Measurements from ENCODE around the gene B4GALNT4. TPM values are rescaled to one million over a fixed set of nuclear protein-coding genes. Genes with fewer than 3 reads are reported as not detected.

B4GALNT4 gene
- total and polyA plus RNA-seq, 2 of the 13 experiments (the other 11 are each of a cell fraction or from before 2014, with no cell fraction given), result 30.5 to 50.1 TPM

DNA sequence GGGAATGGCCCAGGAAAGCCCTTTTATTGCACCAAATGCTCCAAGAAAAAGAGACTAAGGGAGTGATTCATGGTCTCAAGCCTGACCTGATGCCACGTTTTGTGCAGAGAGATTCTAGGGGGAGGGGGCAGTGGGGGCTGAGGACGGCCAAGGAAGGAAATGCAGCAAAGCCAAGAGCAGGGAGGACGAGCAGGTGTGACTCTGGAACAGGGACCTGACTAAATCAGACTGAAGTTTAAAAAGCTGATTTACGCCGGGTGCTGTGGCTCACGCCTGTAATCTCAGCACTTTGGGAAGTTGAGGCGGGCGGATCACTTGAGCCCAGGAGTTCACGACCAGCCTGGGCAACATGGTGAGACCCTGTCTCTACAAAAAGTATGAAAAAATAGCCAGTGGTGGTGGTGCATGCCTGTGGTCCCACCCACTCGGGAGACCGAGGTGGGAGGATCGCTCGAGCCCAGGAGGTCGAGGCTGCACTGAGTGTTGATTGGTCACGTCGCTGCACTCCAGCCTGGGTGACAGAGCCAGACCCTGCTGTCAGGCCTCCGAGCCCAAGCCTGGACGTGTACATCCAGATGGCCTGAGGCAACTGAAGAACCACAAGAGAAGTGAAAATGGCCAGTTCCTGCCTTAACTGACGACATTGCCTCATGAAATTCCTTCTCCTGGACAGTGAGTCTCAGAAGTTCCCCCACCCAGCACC lies 37.8 kb upstream of the B4GALNT4 start:
- CTCF ChIA-PET (ENCODE audit: low intra/inter-chr PET ratio, low total read pairs), result no interaction called here
- no TSS peak for BruUV-seq (replicated peaks)
- no peak for ATAC-seq
- TF ChIP-seq, protein P1, sequence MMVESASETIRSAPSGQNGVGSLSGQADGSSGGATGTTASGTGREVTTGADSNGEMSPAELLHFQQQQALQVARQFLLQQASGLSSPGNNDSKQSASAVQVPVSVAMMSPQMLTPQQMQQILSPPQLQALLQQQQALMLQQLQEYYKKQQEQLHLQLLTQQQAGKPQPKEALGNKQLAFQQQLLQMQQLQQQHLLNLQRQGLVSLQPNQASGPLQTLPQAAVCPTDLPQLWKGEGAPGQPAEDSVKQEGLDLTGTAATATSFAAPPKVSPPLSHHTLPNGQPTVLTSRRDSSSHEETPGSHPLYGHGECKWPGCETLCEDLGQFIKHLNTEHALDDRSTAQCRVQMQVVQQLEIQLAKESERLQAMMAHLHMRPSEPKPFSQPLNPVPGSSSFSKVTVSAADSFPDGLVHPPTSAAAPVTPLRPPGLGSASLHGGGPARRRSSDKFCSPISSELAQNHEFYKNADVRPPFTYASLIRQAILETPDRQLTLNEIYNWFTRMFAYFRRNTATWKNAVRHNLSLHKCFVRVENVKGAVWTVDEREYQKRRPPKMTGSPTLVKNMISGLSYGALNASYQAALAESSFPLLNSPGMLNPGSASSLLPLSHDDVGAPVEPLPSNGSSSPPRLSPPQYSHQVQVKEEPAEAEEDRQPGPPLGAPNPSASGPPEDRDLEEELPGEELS (CRISPR knock-in tag; IDR thresholded peaks at IDR 0.05), result no peak
- TF ChIP-seq, protein P2, sequence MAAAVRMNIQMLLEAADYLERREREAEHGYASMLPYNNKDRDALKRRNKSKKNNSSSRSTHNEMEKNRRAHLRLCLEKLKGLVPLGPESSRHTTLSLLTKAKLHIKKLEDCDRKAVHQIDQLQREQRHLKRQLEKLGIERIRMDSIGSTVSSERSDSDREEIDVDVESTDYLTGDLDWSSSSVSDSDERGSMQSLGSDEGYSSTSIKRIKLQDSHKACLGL (CRISPR knock-in tag; IDR thresholded peaks at IDR 0.05), result no peak
- TF ChIP-seq NR1H2 (CRISPR knock-in tag; IDR thresholded peaks at IDR 0.05; ENCODE audit: borderline replicate concordance, low read depth) (no peak), ZNF143 (CRISPR knock-in tag; IDR thresholded peaks at IDR 0.05) (no peak), CREB1 (IDR thresholded peaks at IDR 0.05) (no peak), CREB1 (CRISPR knock-in tag; IDR thresholded peaks at IDR 0.05) (no peak), FOXK2 (IDR thresholded peaks at IDR 0.05) (no peak), ZNF205 (CRISPR knock-in tag; IDR thresholded peaks at IDR 0.05) (no peak), ZNF83 (CRISPR knock-in tag; IDR thresholded peaks at IDR 0.05; ENCODE audit: borderline replicate concordance) (no peak), POLR2AphosphoS2 (IDR thresholded peaks at IDR 0.05; ENCODE audit: low read depth, low read length) (no peak), TBL1XR1 (IDR thresholded peaks at IDR 0.05; ENCODE audit: borderline replicate concordance, low read length, partially characterized antibody) (no peak), SMAD9 (CRISPR knock-in tag; IDR thresholded peaks at IDR 0.05) (no peak)
- TF ChIP-seq, protein P3, sequence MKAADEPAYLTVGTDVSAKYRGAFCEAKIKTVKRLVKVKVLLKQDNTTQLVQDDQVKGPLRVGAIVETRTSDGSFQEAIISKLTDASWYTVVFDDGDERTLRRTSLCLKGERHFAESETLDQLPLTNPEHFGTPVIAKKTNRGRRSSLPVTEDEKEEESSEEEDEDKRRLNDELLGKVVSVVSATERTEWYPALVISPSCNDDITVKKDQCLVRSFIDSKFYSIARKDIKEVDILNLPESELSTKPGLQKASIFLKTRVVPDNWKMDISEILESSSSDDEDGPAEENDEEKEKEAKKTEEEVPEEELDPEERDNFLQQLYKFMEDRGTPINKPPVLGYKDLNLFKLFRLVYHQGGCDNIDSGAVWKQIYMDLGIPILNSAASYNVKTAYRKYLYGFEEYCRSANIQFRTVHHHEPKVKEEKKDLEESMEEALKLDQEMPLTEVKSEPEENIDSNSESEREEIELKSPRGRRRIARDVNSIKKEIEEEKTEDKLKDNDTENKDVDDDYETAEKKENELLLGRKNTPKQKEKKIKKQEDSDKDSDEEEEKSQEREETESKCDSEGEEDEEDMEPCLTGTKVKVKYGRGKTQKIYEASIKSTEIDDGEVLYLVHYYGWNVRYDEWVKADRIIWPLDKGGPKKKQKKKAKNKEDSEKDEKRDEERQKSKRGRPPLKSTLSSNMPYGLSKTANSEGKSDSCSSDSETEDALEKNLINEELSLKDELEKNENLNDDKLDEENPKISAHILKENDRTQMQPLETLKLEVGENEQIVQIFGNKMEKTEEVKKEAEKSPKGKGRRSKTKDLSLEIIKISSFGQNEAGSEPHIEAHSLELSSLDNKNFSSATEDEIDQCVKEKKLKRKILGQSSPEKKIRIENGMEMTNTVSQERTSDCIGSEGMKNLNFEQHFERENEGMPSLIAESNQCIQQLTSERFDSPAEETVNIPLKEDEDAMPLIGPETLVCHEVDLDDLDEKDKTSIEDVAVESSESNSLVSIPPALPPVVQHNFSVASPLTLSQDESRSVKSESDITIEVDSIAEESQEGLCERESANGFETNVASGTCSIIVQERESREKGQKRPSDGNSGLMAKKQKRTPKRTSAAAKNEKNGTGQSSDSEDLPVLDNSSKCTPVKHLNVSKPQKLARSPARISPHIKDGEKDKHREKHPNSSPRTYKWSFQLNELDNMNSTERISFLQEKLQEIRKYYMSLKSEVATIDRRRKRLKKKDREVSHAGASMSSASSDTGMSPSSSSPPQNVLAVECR (CRISPR knock-in tag; IDR thresholded peaks at IDR 0.05; ENCODE audit: borderline replicate concordance), result no peak
- TF ChIP-seq, protein P4, sequence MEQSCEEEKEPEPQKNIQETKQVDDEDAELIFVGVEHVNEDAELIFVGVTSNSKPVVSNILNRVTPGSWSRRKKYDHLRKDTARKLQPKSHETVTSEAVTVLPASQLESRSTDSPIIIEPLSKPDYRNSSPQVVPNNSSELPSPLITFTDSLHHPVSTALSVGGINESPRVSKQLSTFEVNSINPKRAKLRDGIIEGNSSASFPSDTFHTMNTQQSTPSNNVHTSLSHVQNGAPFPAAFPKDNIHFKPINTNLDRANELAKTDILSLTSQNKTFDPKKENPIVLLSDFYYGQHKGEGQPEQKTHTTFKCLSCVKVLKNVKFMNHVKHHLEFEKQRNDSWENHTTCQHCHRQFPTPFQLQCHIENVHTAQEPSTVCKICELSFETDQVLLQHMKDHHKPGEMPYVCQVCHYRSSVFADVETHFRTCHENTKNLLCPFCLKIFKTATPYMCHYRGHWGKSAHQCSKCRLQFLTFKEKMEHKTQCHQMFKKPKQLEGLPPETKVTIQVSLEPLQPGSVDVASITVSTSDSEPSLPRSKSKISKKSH (CRISPR knock-in tag; IDR thresholded peaks at IDR 0.05; ENCODE audit: borderline replicate concordance), result no peak

More for the DNA sequence above, 37.8 kb upstream of the B4GALNT4 start:
- Histone ChIP-seq H3K36me3 (replicated peaks in 1 of 2; ENCODE audit: control insufficient read depth in 1 of 2, insufficient read depth in 2 of 2, low read length in 2 of 2) (no peaks in the 10 kb centered on the region), H3K9me3 (ENCODE audit: low read length) (no peaks in the 10 kb centered on the region), H3K4me1 (ENCODE audit: insufficient read depth, low read length) (peaks cover 60% of the 10 kb centered on the region), H4K20me1 (ENCODE audit: insufficient read depth, low read length) (no peaks in the 10 kb centered on the region), H3K4me3 (replicated peaks in 1 of 3; ENCODE audit: insufficient read depth in 1 of 3, low read depth in 2 of 3, low read length in 3 of 3) (no peak overlapping the region), H3K27ac (ENCODE audit: extremely low read length, insufficient read depth, low read length) (no peak overlapping the region), H3K79me2 (ENCODE audit: insufficient read depth, low read length) (no peaks in the 10 kb centered on the region), H3K27me3 (ENCODE audit: control insufficient read depth in 1 of 2, insufficient read depth in 2 of 2, low read length in 2 of 2) (peaks cover 0 to 12% of the 10 kb centered on the region in 2 experiments; a peak in 3 of 5 replicates), H3K4me2 (ENCODE audit: low read depth, low read length) (no peak overlapping the region), H2AFZ (ENCODE audit: low read length) (no peak overlapping the region), H3K9ac (ENCODE audit: insufficient read depth, low read depth, low read length) (no peak overlapping the region)
- DNase-seq (ENCODE audit: low spot score) (no peak), FAIRE-seq (no peak)
- in situ Hi-C loops (cut with HindIII; ENCODE audit: extremely low pct_ligation_motif_present, low pct_unique_long_range_greater_than_20kb), result no loop called here
- 90% methylated on average over 19 of the region's 19 CpGs for WGBS (ENCODE audit: low lambda C conversion rate)
- POLR2A ChIA-PET, result interaction anchor here (1.2 to 3.8 kb wide), 3 partner anchors 8 to 25 kb away, joined by 3 to 74 read pairs (median 4); no protein-coding TSS in a partner anchor
- intact Hi-C loops (cut with micrococcal nuclease; ENCODE audit: unreplicated experiment), result no loop called here
